Right lung (tissue), 5 donors: ENCODE results near the gene ACAD10. TPM values are rescaled to one million over a fixed set of nuclear protein-coding genes. Genes with fewer than 3 reads are reported as not detected.
A peak's percentile ranks its signal among the peaks of the same experiment; 100 is the strongest.

ENCODE experiments used
- DNase-seq, 2 donors: peaks; one replicate each; pipeline ENCODE4 v3.0.0-alpha.2; 2013
- polyA plus RNA-seq, 5 donors: library from polyadenylated mRNA; unstranded; fragments of 120-200 nt; gene quantifications; one replicate each; pipeline versions ENCODE4 v1.2.1 to v1.2.3, GENCODE V29; 2013; ENCODE audit warnings: inconsistent platforms in 1 of 5, low replicate concordance in 1 of 5; ENCODE audit not compliant: insufficient read length in 5 of 5, insufficient read depth in 1 of 5

ACAD10 gene
- polyA plus RNA-seq, 5 donors = 30.6 to 39.1 (median 33.4) TPM

DNA sequence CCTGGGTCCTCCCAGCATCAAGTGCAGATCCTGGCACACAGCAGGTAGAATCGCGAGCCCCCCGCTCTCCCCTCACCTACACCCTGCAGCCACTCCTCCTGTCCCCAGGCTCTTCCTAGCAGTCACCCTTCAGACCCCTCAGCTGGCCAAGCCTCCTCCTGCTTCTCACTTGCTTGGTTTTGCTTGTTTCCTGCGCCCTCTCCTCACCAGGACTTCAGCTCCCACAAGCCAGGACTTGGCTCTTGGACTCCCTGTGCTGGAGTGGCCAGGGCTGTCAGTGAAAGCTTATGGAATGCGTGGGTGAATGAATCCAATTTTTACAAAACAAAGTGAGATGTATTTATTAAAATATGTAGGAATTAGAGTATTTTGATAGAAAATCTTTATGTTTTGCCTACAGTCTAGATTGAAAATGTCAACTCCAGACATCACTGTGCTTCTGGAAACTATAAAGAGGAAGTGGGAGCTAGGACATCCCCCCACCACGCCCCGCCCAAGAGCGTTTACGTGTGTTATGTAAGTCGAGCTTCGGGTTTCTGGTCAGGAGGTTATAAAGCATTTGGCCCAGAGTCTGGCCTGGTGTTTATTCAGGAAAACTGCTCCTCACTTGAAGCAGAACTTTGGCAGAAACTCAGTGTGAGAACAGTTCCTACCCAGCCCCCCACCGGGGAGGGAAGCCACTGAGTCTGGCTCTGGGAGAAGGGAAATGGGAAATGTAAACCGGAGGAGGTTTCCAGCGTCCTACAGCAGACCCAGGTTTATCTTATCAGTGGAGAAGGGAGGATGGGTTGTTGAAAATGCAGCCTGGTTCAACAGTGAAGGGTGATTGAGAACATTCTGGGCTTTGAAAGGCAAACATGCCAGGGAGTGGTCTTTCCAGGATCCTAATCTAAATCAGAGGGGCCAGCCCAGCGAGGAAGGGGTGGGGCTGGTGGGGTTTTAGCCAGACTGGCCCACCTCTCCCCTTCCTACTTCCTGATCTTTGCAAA, 89.6 kb downstream of the ACAD10 start:
- peak; percentile 93 to 94 for DNase-seq

GRCh38 chr12:111776836-111777344, 91.0 kb downstream of the ACAD10 start:
- DNase-seq = no peak

DNA sequence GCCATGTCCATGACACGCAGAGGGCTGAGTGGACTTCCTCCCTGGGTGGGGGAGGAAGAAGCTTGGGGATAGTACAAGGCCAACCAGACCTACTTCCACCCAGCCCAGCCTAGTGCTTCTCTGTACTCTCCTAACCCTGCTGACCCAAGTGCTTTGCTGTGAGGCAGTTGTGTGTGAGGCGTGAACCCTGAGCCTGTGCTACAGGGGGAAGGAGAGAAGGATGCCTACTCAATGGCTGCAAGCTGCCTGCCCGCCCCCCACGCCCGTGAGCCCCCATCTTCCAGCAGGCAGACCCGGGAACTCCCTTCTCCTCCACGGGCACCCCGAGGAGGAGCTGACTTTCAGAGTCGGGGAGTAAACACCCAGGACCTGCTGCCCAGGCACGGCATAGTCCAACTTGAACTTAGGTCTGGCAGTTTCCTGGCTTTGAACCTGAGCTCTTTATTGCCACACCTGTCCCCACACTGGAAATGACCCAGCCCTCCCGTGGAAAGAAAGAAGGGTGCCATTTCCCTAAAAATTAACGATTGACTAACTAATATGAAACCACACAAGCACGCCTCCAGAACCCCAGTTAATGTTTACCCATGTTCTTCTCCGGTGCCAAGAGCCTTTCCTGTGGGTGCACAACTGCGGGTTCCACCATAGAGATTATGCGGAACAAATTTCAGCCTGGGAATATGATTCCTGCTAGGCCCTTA, 91.6 kb downstream of the ACAD10 start:
- DNase-seq = no peak

DNA sequence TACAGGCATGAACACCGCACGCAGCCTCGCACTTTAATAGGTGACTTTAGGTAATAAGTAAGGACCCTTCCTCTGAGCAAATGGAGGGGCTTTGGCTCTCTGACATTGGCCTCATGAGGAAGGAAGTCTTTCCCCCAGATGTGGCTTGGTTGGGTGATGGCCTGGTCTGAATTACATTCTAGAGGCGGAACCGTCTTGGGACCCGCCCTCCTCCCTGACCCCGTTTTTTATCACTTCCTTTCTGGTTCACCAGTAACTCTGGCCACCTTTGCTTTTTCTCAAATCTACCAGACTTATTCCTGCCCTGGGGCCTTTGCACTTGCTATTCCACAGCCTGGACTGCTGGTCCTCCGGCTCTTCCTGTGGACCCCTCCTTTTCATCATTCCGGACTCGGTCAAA, 94.3 kb downstream of the ACAD10 start:
- DNase-seq = no peak

DNA sequence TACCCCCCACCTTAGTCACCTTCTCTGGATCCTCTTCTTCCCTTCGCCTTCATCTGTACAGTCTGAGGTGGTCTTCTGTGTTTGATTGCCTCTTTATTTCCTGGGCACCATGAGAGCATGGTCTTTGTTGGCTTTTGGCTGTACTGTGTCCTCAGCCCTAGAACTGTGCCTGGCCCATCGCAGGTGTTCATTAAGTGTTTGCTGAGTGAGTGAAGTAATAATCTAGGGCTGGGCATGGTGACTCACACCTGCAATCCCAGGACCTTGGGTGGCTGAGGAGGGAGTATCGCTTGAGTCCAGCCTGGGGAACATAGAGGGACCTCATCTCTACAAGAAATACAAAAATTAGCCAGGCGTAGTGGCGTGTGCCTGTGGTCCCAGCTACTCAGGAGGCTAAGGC, 94.8 kb downstream of the ACAD10 start:
- DNase-seq = no peak

DNA sequence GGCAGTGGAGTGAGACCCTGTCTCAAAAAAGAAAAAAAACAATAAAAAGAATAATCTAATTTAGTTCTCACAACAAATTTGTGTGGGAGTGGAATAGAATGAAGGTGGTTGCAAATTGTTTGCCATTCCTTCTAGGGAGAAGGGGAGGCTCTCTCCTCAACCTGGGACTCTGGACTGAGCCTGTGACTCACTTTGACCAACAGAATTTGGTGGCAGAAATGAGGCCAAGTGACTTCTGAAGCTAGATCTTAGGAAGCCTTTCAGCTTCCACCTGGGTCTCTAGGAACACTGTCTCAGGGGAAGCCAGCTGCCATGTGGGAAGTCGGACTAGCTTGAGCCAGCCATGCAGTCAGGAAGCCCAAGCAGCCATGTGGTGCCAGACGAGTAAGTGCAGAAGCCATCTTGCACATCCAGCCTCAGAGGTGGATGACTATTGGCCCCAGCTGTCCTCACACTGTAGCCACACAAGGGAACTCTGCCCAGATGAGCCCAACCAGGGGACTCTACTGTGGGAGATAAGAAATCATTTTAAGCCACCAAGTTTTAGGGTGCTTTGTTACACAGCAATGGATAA, 95.3 kb downstream of the ACAD10 start:
- no peak for DNase-seq

DNA sequence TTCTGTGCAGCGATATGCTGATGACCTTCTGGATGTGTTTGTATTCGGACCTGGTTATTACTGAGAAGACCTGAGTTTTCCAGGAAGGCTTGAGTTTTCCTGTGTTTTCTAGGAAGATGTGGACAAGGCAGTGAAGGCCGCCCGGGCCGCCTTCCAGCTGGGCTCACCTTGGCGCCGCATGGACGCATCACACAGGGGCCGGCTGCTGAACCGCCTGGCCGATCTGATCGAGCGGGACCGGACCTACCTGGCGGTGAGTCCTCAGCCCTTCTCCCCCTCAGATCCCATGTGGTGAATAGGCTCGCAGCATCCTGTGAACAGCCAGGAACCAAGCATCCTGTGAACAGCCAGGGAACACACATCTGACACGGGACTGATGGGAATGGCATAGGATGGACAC, 97.2 kb downstream of the ACAD10 start:
- DNase-seq = no peak

- DNase-seq = no peak
These were observed 99.1 kb downstream of the ACAD10 start for GRCh38 chr12:111784953-111785352.

DNA sequence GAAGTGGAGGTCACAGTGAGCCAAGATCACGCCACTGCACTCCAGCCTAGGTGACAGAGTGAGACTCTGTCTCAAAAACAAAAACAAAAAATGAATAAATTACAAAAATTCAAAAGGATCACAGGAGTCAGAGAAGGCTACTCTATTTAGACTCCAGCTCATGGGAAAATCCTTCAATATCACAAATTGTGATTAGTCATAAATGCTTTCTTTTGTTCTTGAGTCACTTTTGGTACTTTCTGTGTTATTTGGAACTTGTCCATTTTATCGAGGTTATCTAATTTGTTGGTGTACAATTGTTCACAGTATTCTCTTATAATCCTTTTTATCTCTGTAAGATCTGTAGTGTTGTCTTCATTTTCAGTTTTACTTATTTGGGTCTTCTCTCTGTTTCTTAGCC, 99.8 kb downstream of the ACAD10 start:
- DNase-seq = no peak

- DNase-seq = no peak
These were observed 102.4 kb downstream of the ACAD10 start for GRCh38 chr12:111788178-111788654.

DNA sequence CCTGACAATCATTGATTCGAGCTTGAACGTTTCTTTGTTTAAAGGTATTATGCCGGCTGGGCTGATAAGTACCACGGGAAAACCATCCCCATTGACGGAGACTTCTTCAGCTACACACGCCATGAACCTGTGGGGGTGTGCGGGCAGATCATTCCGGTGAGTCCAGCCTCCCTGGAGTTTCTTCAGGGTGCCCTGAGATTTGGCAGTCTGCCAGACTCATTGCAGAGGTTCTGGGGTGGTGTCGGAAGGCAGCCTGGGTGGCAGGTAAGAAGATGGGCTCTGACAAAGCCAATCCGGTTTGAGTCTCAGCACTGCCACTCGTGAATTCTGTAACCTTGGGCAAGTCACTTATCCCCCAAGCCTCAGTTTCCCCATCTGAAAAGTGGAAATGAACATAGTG, 103.9 kb downstream of the ACAD10 start:
- DNase-seq = no peak

DNA sequence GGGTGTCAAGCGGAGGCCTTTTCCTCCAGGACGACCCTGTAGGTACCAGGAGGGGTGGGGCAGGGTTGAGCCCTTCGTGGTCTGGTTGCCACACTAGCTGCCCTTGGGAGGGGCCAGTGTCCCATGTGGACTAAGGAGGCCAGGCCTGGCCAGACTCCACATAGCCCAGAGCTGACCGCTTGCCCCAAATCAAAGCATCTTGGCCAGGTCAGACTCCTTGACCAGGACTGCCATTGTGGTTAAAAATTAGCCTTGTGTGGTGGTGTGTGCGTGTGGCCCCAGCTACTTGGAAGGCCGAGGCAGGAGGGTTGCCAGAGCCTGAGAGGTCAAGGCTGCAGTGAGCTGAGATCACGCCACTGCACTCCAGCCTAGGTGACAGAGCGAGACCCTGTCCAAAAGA, 105.7 kb downstream of the ACAD10 start:
- DNase-seq = no peak

- no peak for DNase-seq
These were observed 106.5 kb downstream of the ACAD10 start for GRCh38 chr12:111792155-111792855.

GRCh38 chr12:111792856-111793235, 107.0 kb downstream of the ACAD10 start:
- DNase-seq = no peak

- no peak for DNase-seq
These were observed 112.3 kb downstream of the ACAD10 start for GRCh38 chr12:111798182-111798581.

- no peak for DNase-seq
These were observed 113.9 kb downstream of the ACAD10 start for GRCh38 chr12:111799758-111800157.

GRCh38 chr12:111803038-111803626, 117.3 kb downstream of the ACAD10 start:
- no peak for DNase-seq

DNA sequence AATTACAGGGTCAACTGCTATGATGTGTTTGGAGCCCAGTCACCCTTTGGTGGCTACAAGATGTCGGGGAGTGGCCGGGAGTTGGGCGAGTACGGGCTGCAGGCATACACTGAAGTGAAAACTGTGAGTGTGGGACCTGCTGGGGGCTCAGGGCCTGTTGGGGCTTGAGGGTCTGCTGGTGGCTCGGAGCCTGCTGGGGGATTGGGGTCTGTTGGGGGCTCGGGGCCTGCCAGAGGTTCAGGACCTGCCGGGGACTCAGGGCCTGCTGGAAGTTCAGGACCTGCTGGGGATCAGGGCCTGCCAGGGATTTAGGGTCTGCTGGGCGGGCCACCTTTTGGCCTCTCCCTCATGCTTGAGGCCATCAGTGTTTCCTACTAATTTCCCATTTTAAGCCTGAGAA, 118.0 kb downstream of the ACAD10 start:
- no peak for DNase-seq

GRCh38 chr12:111806304-111806703, 120.5 kb downstream of the ACAD10 start:
- DNase-seq = no peak
